ENCODE measurements around the gene SEC14L6.
A peak's percentile ranks its signal among the peaks of the same experiment; 100 is the strongest.
"Not testable (repeated sequence)": the region's sequence is repeated elsewhere in the genome, so short reads cannot be mapped to it uniquely, and the experiment has no call there.

The SEC14L6 gene

GRCh38 chr22:30567277-30567676 is 20.7 kb upstream of the SEC14L6 start:
- not testable (repeated sequence) for DNase-seq

DNA sequence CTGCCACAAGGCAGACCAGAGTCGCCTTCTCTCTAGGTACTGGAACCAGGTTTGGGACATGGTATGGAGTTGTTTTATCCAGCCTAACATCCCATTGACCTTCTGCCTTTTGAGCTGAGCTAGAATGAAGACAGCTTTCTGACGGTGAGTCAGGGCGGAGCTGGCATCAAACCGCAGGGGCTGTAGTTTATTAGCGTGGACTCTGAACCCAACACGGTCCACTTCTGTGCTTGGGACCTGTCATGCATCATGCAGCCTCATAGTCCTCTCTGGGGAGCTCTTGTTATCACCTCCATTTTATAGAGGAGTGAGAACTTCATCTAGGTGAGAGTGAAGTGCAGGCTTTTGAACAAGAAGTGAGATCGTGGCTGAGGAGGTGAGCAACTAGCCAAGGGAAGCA is 19.6 kb upstream of the SEC14L6 start:
- no peak for DNase-seq

DNA sequence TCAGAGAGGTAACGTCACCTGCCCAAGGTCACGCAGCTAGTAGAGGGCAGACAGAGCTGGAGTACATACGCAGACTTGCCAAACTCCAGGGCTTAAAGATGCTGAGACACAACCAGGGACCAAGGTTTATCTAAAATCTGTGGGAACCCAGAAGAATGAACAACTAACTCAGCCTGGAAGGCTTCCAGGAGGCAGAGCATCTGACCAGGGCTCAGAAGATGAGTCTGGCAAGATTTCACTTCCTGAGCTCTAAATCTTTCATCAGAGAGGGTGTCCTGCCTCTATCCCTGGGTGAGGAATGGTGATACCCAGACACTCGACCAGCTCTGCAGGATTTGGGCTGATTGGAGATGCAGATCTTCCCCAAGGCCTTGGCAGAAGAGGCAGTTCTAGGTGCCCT is 18.8 kb upstream of the SEC14L6 start:
- DNase-seq = peak in 3 of 51 donors; percentile 8 to 16 (median 10)

DNA sequence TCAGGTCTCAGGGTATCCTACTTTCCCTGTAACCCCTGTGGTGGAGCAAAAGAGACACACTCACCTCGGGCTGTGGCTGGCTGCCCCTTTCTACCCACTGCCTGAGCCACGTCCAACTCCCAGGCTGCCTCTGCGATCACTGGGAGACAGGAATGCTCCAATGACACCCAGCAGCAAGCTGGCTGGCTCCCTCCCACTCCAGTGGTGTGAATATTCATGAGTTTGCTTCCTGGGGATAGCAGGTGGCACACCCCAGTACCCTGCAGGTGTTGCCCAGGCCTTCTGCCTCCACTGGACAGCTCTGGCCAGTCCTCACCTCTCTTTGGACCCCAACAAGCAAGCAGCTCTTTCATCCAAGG is 18.2 kb upstream of the SEC14L6 start:
- peak in 5 of 51 donors; percentile 8 to 26 (median 14) for DNase-seq

GRCh38 chr22:30564045-30564760 is 17.7 kb upstream of the SEC14L6 start:
- peak in 6 of 51 donors; percentile 8 to 29 (median 20) for DNase-seq

DNA sequence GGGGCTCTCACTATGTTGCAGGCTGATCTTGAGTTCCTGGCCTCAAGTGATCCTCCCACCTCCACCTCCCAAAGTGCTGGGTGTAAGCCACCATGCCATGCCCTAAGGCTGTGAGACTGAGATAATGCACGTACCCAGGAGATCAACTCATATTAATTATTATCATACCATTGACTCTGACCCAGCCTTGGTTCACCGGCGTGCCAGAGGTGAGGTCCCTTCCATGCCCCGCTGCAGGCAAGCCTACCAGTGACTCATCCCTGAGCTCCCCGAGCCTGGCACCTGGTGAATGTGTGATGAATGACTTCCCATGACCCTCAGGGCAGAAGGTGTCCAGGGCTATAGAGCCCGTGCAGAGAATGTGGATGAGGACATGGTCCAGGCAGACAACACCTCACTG is 15.8 kb upstream of the SEC14L6 start:
- DNase-seq = no peak

- no peak for DNase-seq
Measured at GRCh38 chr22:30561402-30562189, 15.1 kb upstream of the SEC14L6 start.

- not testable (repeated sequence) for DNase-seq
Measured at GRCh38 chr22:30560643-30561202, 14.2 kb upstream of the SEC14L6 start.

GRCh38 chr22:30559889-30560288 is 13.3 kb upstream of the SEC14L6 start:
- no peak for DNase-seq

GRCh38 chr22:30557243-30557642 is 10.7 kb upstream of the SEC14L6 start:
- no peak for DNase-seq

DNA sequence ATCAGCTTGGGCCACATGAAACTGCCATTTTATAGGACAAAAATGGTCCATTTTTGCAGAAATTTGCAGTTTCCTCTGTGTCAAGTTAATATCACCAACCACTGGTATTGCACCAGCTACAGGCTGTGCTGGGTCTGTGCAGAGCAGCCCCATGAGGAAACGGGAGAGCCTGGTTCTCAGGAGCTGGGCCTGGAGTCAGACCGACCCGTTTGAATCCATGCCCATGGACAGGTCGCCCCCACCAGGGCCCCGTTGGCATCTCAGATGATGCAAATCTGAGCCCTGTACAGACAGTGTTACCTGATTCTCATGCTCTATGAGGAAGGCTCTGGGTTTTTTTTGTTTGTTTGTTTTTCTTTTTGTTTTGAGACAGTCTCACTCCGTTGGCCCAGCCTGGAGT is 9.8 kb upstream of the SEC14L6 start:
- no peak for DNase-seq

DNA sequence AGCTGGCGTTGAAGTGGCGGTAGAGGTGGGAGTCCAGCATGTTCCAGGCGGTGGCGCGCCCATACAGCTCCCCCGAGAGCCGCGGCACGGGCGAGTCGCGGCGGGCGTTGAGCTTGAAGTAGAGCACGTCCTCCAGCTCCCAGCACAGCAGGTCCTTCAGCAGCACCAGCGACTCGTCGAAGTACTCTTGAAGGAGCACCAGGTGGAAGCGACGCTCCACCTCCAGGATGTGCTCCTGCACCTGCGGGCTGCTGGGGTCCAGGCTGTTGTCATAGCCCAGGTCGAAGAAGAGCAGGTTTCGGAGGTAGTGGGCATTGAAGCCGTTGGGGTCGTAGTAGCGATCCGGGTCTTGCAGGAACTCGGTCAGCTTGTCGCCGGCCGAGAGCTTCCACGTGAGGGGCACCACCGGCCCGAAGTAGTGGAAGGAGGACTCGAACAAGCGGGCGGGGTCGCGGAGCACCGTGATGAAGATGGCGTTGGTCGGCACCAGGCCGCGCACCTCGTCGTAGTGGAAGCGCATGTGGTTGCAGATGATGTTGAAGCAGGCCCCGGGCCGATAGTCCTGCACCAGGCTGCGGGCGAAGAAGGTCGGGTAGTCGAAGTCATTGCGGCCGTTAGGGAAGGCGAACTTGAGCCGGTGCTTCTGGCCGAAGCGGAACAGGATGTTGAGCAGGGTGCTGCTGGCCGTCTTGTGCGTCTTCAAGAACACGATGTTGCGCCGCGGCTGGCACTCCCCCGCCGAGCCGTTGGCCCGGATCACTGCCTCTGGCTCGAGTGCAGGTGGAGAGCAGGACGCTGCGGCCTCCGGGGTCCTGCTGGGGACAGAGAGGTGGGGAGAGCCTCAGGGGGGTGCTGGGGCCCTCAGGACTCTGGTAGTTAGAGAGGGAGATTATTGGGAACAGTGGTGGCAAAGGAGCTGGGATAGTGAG is 9.0 kb upstream of the SEC14L6 start:
- DNase-seq = no peak

GRCh38 chr22:30553971-30554370 is 7.4 kb upstream of the SEC14L6 start:
- no peak for DNase-seq

DNA sequence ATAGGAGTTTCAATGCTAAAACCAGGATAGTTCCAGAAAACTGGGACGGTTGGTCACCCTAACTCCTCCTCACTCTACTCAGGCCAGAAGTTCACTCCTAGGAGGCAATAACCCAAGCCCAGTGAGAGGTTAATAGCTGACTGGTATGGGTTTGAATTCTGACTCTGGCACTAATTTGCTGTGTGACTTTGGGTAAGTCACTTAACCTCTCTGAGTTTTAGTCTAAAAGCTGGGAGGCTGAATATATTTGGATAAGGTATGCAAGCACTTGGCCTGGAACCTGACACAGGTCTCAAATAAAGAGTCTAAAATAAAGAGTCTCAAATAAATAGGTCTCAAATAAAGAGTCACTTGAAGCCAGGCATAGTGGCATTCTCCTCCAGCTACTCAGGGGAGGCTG is 6.2 kb upstream of the SEC14L6 start:
- DNase-seq = no peak

GRCh38 chr22:30551813-30552212 is 5.3 kb upstream of the SEC14L6 start:
- not testable (repeated sequence) for DNase-seq

GRCh38 chr22:30547188-30547587 is 647 bp upstream of the SEC14L6 start:
- DNase-seq = no peak

- DNase-seq = no peak
Measured at GRCh38 chr22:30542811-30543188, 3.7 kb downstream of the SEC14L6 start.

- peak in 14 of 51 donors; percentile 3 to 31 (median 18) for DNase-seq
Measured at GRCh38 chr22:30541961-30542810, 4.4 kb downstream of the SEC14L6 start.

GRCh38 chr22:30541511-30541910 is 5.0 kb downstream of the SEC14L6 start:
- not testable (repeated sequence) for DNase-seq

DNA sequence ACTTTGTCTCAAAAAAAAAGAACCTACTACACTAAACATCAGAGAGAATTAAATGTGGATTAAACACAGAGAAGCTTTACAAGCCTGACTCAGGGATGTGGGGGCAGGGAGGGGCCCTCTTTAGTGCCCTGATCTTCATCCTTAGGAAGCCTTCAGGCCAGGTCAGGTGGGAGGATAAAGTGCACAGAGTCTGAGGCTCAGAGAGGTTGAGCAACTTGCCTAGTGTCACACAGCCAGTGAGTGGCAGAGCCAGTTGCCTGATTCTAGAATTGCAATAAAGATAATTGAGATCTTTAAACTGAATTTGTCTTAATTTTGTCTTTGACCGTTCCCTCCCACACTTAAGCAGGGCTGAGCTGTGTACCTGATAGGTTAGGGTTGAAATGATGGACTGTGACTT is 7.2 kb downstream of the SEC14L6 start:
- no peak for DNase-seq

DNA sequence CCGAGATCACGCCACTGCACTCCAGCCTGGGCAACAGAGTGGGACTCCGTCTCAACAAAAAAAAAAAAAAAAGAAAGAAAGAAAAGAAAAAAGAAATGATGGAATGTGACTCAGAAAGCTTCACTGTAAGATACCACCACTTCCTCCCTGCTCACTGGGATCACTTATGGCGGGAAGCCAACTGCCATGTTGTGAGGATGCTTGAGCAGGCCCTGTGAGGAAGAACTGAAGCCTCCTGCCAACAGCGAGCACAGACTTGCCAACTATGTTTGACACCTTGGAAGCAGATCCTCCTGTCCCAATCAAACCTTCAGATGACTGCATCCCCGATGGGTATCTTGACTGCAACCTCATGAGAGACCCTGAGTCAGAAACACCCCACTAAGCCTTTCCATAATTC is 8.3 kb downstream of the SEC14L6 start:
- no peak for DNase-seq

Measured in hypothalamus (tissue), 51 donors.